Cardiac muscle cell (in vitro differentiated cells and primary cell): ENCODE data around the gene EPHB2. TPM values are rescaled to one million over a fixed set of nuclear protein-coding genes. Genes with fewer than 3 reads are reported as not detected.

Experiments used
- DNase-seq, 2 donors: peaks; one replicate each; pipeline versions ENCODE4 v3.0.0 to v3.0.0-alpha.2; 2010 to 2017; ENCODE audit warnings: low read depth in 1 of 2, low spot score in 1 of 2
- H3K27ac ChIP-seq: fragments of 200-600 bp; sonication (generic); 2 replicates; pipeline ENCODE4 v1.5.1; 2016
- H3K27me3 ChIP-seq: fragments of 200-600 bp; sonication (generic); 2 replicates; pipeline ENCODE4 v1.6.0; 2016; ENCODE audit warnings: control low read depth
- H3K36me3 ChIP-seq: fragments of 200-600 bp; sonication (generic); 2 replicates; pipeline ENCODE4 v1.5.1; 2016; ENCODE audit warnings: control low read depth
- H3K4me1 ChIP-seq: fragments of 200-600 bp; sonication (generic); 2 replicates; pipeline ENCODE4 v1.8.1; 2017; ENCODE audit warnings: low read depth, mild to moderate bottlenecking, mixed run types
- H3K4me3 ChIP-seq: fragments of 200-600 bp; sonication (generic); 2 replicates; pipeline ENCODE4 v1.5.1; 2016; ENCODE audit warnings: mild to moderate bottlenecking
- H3K9me3 ChIP-seq: fragments of 200-600 bp; sonication (generic); 2 replicates; pipeline ENCODE4 v1.5.1; 2017; ENCODE audit warnings: low read depth, mild to moderate bottlenecking, control low read depth
- CTCF ChIP-seq: IDR thresholded peaks from 2 replicates; pipeline ENCODE4 v1.5.1; 2012; ENCODE audit warnings: low read depth, mild to moderate bottlenecking, low read length
- polyA plus RNA-seq: library from polyadenylated mRNA; unstranded; fragments of >200 nt; fragmentation: Nextera tagmentation; extraction: Ambion mirVana; gene quantifications from 2 replicates; pipeline ENCODE4 v1.2.1, GENCODE V29; 2016
- total RNA-seq: library from RNA; depleted of rRNA; stranded (reverse); fragments of >200 nt; gene quantifications from 2 replicates; pipeline ENCODE4 v1.2.3, GENCODE V29; 2016

Gene EPHB2
- total and polyA plus RNA-seq, 2 experiments from 2014 or later: 38.8 to 96.3 TPM

GRCh38 chr1:22861764-22862440 lies 151.3 kb downstream of the EPHB2 start:
- peak; percentile 80 to 90 for DNase-seq
- H3K36me3 ChIP-seq: peaks cover 6% of the 10 kb centered on the region
- no peaks in the 10 kb centered on the region for H3K27me3 ChIP-seq
- H3K4me3 ChIP-seq: no peak overlapping the region
- peak overlapping the region; percentile 10 for H3K27ac ChIP-seq
- no peaks in the 10 kb centered on the region for H3K9me3 ChIP-seq
- peak; percentile 97 for TF ChIP-seq CTCF
- peaks cover 12% of the 10 kb centered on the region for H3K4me1 ChIP-seq

DNA sequence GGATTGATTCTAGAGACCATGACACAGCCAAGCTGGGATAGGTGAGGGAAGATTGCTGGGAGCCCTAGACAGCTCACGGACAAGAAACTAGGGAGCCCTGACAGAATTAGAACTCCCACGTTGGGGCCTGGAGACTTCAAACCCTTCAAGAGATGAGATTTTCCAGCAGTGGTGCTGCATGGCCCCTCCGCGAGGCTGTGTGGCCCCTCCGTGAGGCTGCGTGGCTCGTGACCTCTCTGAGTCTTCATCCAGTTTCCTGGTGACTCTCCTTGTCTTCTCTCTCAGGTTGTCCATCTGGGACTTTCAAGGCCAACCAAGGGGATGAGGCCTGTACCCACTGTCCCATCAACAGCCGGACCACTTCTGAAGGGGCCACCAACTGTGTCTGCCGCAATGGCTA lies 152.1 kb downstream of the EPHB2 start:
- TF ChIP-seq CTCF: no peak
- Histone ChIP-seq H3K27ac (no peak overlapping the region), H3K4me3 (no peak overlapping the region), H3K4me1 (peaks cover 12% of the 10 kb centered on the region), H3K9me3 (no peaks in the 10 kb centered on the region), H3K36me3 (peaks cover 6% of the 10 kb centered on the region), H3K27me3 (no peaks in the 10 kb centered on the region)
- no peak for DNase-seq

DNA sequence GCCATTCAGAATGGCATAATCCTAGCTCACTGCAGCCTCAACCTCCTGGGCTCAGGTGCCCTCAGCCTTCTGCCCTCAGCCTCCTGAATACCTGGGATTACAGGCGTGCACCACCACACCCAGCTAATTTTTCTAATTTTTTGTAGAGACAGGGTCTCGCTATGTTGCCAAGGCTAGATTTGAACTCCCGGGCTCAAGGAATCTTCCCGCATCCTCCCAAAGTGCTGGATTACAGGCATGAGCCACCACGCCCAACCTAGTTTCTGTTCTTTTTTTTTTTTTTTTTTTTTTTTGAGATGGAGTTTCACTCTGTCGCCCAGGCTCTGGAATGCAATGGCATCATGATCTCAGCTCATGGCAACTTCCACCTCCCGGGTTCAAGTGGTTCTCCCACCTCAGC lies 153.1 kb downstream of the EPHB2 start:
- no peaks in the 10 kb centered on the region for H3K27me3 ChIP-seq
- no peak for TF ChIP-seq CTCF
- peaks cover 6% of the 10 kb centered on the region for H3K36me3 ChIP-seq
- H3K9me3 ChIP-seq: no peaks in the 10 kb centered on the region
- H3K27ac ChIP-seq: no peak overlapping the region
- H3K4me3 ChIP-seq: no peak overlapping the region
- peaks cover 12% of the 10 kb centered on the region for H3K4me1 ChIP-seq
- no peak for DNase-seq

GRCh38 chr1:22864886-22865285 lies 154.2 kb downstream of the EPHB2 start:
- no peak overlapping the region for H3K27ac ChIP-seq
- H3K4me3 ChIP-seq: no peak overlapping the region
- H3K4me1 ChIP-seq: peaks cover 12% of the 10 kb centered on the region
- no peak for TF ChIP-seq CTCF
- no peaks in the 10 kb centered on the region for H3K9me3 ChIP-seq
- H3K27me3 ChIP-seq: no peaks in the 10 kb centered on the region
- no peak for DNase-seq
- H3K36me3 ChIP-seq: peaks cover 6% of the 10 kb centered on the region

GRCh38 chr1:22865736-22866135 lies 155.1 kb downstream of the EPHB2 start:
- H3K27me3 ChIP-seq: no peaks in the 10 kb centered on the region
- no peak overlapping the region for H3K27ac ChIP-seq
- H3K36me3 ChIP-seq: peaks cover 6% of the 10 kb centered on the region
- no peaks in the 10 kb centered on the region for H3K9me3 ChIP-seq
- TF ChIP-seq CTCF: no peak
- H3K4me3 ChIP-seq: no peak overlapping the region
- no peak for DNase-seq
- H3K4me1 ChIP-seq: peaks cover 12% of the 10 kb centered on the region
